Measurements from ENCODE around the gene TRPM8.
"Not testable (repeated sequence)": the region's sequence is repeated elsewhere in the genome, so short reads cannot be mapped to it uniquely, and the experiment has no call there.

The TRPM8 gene

DNA sequence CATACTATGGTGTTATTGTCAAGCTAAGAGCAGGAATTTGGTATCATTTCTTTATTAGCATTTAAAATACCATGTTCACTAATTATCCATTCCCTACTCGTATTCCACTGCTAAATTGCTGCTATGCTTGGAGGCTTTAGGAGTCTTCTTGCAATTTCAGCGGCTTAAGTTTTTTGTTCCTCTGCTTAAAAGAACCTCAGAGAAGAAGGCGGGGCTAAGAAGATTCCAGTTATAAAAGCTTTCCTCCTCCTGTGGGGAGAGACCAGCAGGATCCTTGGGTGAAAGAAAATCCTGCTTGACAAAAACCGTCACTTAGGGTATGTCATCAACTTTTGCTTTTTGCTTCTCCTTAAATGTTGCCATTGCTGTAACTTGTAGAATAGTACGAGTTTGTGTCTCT, at the start of gene TRPM8:
TSS of gene TRPM8 (plus strand) at position 258 of the 400 bp plus-strand sequence. CDS start 9,165 bp downstream, outside the sequence.
- no peak for DNase-seq

DNA sequence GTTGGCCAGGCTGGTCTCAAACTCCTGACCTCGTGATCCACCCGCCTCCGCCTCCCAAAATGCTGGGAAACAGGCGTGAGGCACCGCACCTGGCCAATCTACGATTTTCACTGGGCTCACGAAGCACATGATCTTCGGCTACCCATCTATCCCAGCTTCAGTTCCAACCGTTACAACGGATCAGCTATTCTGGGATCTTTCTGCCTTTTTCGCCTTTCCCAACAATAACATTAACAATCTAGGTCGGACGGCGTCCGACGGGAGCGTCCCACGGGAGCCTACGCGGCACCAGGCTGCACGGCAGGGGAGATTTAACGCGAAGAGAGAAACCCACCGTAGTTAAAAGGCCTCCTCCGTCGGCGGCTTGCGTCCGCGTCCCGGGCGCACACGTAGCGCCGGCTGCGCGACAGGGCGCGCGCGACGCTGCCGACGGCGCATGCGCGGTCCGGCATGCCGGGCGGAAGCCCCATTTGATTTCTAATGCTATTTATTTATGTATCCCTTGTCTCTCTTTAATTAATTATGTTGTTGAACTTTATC, 49.1 kb upstream of the TRPM8 start, which contains the start of gene MSL3B:
TSS of gene MSL3B (minus strand) at position 394 of the 540 bp plus-strand sequence.
- DNase-seq, result peak; percentile 82

DNA sequence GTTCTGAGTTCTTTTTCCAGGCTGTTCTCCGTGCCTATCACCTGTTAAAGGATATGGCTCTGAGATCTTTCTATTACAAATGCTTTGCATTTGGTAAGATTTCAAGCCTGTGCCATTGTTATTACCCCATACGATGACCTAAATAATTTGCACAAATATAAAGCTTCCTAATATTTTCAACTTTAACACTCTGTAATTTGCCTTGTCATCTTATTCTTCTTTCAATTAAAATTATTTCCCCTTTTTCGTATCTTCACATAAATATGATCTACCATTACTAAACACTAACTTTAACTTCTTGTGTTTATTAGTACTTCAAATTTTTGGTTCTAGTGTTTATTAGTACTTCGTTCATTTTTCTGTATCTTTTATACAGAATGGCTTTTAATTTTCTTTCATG, 45.7 kb upstream of the TRPM8 start:
- DNase-seq, result no peak

DNA sequence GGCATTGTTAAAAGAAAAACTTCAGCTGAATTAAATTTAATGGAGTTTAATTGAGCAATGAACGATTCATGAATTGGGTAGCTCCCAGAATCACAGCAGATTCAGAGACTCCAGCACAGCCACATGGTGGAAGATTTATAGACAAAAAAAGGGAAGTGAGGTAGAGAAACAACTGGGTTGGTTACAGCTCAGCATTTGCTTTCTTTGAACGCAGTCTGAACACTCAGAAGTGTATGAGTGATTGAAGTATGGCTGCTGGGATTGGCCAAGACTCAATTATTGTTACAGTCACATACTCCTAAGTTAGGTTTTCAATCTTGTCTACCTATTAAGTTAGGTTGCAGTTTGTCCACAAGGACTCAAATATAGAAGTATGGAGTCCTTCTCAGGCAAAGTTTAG, 45.0 kb upstream of the TRPM8 start:
- DNase-seq, result not testable (repeated sequence)

DNA sequence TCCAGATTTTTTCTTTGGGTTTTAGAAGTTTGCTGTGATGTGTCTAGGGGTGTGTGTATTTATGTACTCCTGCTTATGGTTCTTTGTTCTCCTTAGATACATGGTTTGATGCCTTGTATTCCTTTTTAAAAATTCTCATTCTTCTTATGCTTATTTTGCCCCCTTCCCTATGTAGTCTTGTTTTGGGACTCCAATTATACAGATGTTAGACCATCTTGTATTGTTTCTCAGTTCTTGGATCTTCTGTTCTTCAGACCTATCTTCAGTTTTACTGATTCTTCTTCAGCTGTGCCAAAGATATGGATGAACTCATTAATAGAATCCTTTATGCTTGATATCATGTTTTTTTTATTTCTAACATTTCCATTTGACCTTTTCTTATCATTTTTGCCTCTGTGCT, 34.8 kb upstream of the TRPM8 start:
- DNase-seq, result no peak

DNA sequence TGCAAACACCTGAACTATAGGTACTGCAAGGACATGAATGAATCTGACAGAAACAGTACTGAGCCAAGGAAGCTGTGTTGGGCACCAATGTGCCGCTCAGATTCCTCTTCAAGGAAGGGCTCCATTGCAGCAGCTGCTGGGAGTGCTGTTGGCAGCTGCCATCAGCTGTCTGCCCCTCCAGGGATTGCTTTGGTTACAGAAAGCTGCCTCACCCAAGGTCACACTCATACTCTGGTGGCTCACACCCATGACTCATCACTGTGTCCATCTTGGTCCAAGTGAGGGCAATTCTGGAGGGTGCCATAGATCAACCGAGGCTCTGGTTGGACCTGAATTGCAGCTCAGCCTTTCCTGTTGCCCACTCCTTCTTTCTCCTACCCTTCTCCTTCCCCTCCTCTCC, 24.4 kb upstream of the TRPM8 start:
- DNase-seq, result peak; percentile 28

DNA sequence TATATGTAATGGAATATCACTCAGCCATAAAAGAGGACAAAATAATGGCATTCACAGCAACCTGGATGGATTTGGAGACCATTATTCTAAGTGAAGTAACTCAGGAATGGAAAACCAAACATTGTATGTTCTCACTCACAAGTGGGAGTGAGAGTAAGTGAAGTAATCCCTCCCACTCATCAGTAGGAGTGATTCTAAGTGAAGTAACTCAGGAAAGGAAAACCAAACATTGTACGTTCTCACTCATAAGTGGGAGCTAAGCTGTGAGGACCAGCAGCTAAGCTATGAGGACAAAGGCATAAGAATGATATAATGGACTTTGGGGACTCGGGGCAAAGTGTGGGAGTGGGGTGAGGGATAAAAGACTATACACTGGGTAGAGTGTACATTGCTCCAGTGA, 20.9 kb upstream of the TRPM8 start:
- not testable (repeated sequence) for DNase-seq

DNA sequence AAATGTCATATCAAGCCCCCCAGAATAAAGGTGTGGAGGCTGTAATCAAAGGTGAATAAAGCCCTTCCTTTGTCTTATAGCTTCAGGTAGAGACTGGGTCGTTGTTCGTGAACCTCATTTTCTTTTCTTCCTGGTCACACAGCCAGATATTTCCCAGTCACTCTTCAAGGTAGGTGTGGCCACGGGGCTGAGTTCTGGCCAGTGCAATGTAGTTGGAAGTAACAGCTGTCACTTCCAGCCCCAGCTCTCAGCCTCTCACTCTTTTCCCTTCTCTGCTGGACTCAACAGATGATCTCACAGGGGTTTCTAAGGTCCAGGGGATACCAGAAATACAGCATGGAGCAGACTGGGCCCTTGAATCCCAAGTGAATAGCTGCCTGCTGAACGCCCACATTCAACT, 15.8 kb upstream of the TRPM8 start:
- DNase-seq, result no peak

DNA sequence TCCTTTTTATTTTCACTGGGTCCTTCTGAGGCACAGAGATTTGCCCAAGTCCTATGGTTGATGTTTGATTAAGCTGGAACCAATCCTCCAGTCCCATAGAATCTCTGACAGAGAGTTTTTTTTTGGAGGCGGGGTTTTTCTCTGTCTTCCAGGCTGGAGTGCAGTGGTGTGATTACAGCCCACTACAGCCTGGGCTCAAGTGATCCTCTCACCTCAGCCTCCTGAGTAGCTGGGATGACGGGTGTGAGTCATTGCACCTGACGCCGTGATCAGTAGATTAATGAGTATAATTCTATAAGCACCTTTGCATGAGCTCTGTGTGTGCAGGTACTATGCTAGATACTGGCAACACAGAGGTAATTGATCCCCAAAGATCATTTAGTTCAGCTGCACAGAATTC, 15.3 kb upstream of the TRPM8 start:
- DNase-seq, result no peak

DNA sequence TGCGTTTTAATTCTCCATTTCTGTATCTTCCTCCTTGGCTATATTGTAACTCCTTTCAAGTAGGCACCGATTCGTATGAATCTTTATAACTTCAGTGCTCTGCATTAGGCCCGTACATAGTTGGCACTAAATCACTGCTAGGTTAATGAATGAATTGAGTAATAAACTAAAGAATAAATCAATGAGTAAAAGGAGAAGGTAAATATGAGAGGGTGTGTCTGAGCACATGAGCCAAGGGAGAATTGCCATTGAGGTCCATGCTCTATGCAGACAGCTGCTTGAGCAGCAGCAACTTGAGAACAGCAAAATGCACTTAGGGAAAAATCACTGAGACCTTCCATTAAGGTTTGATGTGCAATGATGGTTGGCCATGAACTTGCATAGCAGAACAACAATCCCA, 11.2 kb upstream of the TRPM8 start:
- DNase-seq, result no peak

DNA sequence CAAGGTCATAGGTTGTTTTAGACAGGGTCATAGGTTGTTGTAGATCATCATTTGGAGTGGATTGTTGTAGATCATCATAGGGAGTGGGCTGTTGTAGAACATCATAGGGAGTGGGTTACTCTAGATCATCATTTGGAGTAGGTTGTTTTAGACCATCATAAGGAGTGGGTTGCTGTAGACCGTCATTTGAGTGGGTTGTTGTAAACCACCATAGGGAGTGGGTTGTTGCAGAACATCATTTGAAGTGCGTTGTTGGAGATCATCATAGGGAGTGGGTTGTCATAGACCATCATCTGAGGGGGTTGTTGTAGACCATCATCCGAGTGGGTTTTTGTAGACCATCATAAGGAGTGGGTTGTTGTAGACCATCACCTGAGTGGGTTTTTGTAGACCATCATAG, 9.5 kb upstream of the TRPM8 start:
- no peak for DNase-seq

DNA sequence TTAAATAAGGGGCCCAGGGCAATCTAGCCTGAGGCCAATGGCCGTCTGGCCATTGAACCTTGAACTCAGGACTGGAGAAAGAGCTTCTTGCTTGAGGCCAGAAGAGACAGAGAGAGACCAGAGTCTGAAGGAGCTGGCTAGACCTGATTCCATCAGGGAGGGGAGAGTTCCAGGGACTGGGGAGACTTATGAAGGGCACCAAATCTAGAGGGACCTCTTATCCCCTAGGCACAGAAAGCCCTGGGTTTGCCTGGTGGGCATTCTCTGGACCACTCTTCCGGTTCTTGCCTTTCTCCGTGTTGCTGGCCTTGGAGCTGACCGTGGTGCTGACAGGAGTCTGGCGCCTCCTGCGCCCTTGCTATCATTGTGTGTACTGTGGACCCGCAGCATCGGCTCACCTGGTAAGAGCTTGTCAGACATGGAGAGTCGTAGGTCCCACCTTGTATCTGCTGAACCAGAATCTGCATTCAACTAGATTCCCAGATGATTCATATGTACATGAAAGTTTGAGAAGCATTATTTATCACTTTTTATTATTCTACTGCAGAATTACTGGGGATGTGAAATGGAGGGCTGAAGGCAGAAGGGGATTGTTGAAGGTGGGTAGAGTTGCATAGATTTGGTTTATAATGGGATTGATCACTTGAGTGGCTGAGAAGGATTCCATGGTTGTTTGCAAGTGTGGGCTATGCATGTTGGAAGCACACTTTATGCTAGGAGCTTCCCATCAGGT, 4.3 kb upstream of the TRPM8 start:
- DNase-seq, result peak; percentile 44

DNA sequence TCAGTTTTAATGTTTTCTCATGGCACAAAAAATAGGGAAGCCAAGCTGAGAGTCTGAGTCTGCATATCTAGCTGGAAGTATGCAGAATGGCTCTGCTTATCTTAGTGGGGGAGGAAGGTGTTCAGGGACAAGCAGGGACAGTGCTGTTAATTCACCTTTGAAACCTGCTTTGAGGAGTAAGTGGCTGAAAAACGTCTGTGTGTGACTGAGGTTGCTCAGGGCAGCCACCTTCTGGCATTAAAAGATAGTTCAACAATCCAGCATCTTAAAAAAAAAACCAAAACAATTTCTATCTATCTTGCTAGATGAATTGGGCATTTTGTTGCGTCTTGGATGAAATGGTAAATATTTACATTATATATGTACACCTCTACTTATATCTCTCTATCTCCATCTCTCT, 2.0 kb upstream of the TRPM8 start:
- no peak for DNase-seq

DNA sequence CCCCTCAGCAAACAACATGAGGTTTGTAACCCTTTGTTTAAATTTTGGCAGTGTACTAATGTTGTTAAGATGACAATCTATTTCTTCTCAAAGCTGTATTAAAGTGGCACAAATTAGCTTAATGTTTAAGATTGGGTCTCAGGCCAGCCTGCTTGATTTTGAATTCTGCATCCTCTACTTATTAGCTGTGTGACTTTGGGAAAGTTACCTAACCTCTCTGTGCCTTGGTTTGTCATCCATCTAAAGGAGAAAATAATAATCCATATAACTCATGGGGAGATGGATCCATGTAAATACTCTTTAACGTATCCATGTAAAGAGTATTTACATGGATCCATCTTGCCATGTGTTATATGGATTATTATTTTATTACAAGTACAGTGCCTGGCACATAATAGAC, 2.1 kb downstream of the TRPM8 start:
- no peak for DNase-seq

DNA sequence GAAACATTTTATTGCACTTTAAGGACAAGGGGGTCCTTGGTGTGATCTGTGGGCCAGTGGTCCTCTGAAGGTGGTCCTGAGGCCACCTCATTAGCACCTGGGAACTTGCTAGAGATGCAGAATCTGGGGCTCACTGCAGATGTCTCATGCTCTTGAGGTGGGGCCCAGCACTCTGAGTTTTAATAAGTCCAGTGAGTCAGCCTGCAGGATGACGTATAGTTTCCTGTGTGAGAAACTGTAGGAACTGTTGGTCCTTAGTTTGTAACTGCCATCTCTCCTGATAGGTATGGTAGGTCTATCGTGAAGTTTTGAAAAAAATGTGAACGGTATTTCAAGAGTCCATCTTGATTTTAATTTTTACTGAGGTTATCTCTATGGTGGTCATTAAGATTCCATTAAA, 2.8 kb downstream of the TRPM8 start:
- no peak for DNase-seq

DNA sequence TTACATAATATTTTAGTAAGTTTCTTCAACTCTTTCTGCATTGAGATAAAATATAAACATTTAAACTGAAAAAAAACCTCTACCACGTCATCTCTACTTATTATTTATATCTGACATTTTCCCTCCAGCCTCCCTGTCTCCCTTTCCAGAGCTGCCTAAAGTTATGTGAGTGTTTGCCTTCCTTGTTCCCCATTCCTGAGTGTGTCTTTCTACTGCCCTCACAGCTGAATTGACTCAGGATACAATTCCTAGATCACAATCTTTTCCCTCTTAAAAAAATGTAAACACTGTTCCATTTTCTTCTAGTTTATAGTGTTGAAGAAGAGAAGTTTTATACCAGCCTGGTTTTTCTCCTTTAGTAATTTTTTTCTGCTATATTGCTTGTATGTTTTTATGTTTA, 5.3 kb downstream of the TRPM8 start:
- no peak for DNase-seq

DNA sequence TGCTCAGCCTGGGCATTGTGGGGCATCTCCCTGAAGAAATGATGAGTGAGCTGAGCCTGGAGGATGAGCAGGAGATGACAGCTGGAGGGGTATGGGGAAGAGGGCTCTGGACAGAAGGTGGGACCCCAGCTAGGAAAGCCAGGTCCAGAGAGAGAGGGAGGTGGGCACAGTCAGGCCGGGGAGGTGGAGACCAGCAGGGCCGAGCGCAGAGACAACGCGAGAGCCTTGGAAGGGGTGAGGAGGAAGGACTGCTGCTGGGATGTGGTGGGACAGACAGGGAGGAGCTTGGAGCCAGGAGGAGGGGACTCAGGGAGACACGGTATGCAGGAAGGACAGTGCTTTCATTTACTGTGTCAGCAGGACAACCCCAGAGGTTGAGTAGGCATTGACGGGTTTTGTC, 8.2 kb downstream of the TRPM8 start:
- no peak for DNase-seq

DNA sequence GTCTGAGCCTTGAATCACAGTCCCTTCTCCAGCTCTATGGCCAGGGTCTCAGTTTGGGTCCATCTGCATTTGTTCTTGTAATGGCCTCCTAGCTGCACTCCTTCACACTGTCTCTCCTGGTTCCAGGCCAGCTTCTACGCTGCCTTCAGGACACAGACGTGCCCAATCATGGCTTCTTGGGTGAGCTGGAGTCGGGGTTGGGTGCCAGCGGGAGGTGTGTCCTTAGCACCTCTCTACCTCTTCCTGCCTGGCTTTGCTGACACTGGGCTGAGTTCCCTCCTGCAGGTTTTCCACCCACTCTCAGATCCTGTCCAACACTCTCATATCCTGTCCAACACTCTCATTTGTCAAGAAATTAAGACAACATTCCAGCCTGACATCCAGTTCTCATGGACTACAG, 9.6 kb downstream of the TRPM8 start:
- DNase-seq, result no peak

DNA sequence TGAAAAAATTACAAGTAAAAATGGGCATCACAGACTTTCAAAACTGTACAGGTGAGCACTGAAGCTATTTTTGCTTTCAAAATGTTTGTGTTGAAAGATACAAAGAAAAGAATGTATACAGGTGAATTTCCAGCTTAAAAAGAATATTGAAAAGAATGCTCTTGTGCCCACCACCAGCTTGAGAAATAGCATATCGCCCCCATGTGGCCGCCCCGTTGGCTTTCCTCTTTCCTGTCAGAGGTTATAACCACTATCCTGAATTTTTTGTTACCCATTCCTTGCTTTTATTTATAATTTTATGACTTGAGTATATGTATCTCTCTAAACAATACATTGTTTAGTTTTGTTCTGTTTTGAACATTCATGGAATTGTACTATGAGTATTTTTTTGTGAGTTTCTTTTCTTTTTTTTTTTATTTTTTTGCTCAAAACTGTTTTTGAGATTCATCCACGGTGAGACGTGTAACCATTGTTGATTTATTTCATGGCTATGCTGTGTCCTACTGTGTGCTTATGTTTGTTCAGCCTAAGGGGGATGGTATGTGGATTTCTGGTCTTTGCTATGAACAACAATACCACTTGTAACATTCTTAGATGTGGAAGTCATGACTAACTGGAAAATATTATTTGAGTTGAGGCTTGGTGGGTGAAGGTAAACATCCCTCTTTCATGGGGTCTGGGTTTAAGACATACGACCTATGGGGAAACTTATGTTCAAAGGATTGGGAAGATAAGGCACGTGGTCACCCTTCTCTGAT, 11.6 kb downstream of the TRPM8 start:
- DNase-seq, result no peak

DNA sequence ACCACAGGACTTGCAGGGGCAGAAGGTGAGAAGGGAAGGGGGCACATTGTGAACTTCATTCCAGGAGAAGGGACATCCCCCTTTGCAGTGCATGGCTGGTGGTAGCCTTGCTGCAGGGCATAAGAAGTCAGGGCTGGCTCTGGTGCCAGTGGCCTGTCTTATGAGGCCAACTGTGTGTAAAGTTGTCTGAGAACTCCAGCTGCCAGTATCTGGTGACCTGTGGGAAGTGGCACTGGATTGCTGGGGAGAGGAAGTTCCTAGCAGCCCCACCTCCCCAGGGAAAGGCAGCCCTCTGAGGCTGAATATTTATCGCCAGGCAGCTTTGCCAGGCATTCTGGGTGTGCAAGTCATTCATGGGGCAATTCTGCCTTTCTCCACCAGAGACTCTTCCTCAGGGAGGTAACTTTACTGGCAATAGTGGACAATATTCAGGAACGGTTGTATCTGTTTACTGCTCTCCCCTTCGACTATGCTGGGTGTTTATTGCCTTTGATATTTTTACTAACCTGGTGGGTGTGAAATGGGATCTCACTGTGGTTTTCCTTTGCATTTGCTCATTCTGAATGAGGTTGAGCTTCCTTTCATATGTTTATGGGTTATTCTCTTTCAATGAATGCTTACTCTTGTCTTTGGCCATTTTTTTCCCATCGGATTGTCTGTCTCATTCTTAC, 12.3 kb downstream of the TRPM8 start:
- DNase-seq, result no peak

DNA sequence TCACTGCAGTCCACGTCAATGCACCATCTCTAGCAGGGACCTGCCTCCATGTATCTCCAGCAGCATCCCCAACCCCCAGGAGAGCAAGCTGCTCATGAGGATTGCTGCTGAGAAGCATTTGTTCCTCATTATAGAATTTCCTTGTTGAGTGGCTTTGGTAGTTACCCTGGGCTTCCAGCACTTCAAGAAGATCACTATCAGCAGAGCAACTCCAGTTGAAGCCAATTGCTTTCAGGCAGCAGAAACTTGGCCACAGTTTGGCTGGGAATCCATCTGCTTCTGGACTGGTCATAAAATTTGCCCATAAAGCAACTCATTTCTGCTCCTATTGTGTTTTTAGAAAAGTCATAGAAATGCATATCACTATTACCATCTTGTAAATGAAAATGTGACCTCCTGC, 17.4 kb downstream of the TRPM8 start:
- DNase-seq, result no peak

DNA sequence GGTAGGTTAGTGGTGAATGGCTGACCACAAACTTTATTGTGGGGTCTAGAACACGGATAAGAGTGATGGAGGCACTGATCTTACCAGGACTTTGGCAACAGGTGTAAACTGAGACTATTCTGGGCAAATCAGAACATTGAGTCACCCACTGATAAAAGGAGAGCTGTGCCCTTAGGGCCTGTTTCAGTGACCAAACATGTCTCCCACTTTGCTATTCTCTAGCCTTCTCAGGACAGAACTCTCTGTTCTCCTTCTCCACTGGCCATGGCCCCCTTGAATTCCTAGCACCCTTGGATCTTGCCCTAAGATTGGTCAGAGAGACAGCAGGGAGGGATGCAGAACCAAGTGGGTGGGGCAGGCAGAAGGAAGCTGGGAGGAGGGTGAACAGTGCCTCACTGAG, 18.3 kb downstream of the TRPM8 start:
- DNase-seq, result no peak

DNA sequence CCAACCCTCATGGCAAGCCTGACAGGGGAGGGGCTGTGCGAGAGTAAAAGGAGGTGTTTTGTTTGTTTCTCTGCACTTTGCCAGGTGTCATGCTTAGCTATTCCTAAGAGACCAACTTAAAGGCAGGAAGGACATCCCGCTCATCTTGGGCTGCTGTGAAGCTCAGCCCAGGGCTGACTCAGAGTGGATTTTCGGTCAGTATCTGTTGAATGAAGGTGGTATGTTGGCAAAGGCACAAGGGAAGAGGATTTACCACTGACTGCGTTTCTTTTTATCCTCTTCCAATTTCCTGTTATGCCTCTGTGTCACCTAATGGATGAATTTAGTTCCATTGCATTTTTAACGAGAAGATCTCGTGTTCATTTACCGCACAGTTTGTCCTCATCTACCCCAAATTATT, 18.9 kb downstream of the TRPM8 start:
- no peak for DNase-seq
